PC-9 (cell line): ENCODE measurements around the gene FKBP6. TPM values are rescaled to one million over a fixed set of nuclear protein-coding genes. Genes with fewer than 3 reads are reported as not detected.

ENCODE experiments used
- BruUV-seq: library from RNA; stranded (reverse); fragments of 400-500 nt; replicated peaks from 2 replicates; lab custom pipeline; 2021; lab: Mats Ljungman, UMichigan
- CTCF ChIA-PET: fragments of 300-600 bp; sonication (Branson Sonifier 250); formaldehyde crosslinking; loops from one replicate; lab custom pipeline; 2022; ENCODE audit warnings: antibody characterized with exemption; lab: Charles Lee
- POLR2A ChIA-PET: fragments of 300-600 bp; sonication (Branson Sonifier 250); formaldehyde crosslinking; loops from one replicate; lab custom pipeline; 2022; ENCODE audit warnings: antibody characterized with exemption; ENCODE audit not compliant: unreplicated experiment; lab: Charles Lee
- DNase-seq, 2 experiments: peaks; one replicate each; pipeline versions ENCODE4 v3.0.0 to v3.0.0-alpha.2; 2015 to 2022; ENCODE audit warnings: mixed read lengths in 1 of 2
- H2AFZ ChIP-seq: fragments of 200-600 bp; sonication (generic); 2 replicates; pipeline ENCODE4 v1.8.1; 2017; ENCODE audit warnings: antibody characterized with exemption
- H3F3A ChIP-seq: fragments of 200-600 bp; sonication (generic); 2 replicates; pipeline ENCODE4 v1.8.1; 2017; ENCODE audit warnings: antibody characterized with exemption, mild to moderate bottlenecking, low read depth; ENCODE audit not compliant: insufficient read depth
- H3K27ac ChIP-seq: fragments of 200-600 bp; sonication (generic); 2 replicates; pipeline ENCODE4 v1.6.1; 2016; ENCODE audit warnings: mixed run types
- H3K27me3 ChIP-seq: fragments of 200-600 bp; sonication (generic); 2 replicates; pipeline ENCODE4 v1.6.1; 2016; ENCODE audit warnings: low read depth, mixed run types; ENCODE audit not compliant: insufficient read depth
- H3K36me3 ChIP-seq: fragments of 200-600 bp; sonication (generic); 2 replicates; pipeline ENCODE4 v1.6.1; 2016; ENCODE audit warnings: low read depth, mixed run types
- H3K4me1 ChIP-seq: fragments of 200-600 bp; sonication (generic); replicated peaks from 2 replicates; pipeline ENCODE4 v1.6.1; 2016; ENCODE audit warnings: mixed run types; ENCODE audit not compliant: insufficient read depth
- H3K4me2 ChIP-seq: fragments of 200-600 bp; sonication (generic); 2 replicates; pipeline ENCODE4 v1.6.1; 2017; ENCODE audit warnings: mixed run types
- H3K4me3 ChIP-seq: fragments of 200-600 bp; sonication (generic); 2 replicates; pipeline ENCODE4 v1.6.1; 2016; ENCODE audit warnings: mixed run types
- H3K79me2 ChIP-seq: fragments of 200-600 bp; sonication (generic); 2 replicates; pipeline ENCODE4 v1.6.1; 2017; ENCODE audit warnings: low read depth, mixed run types
- H3K9me2 ChIP-seq: fragments of 200-600 bp; sonication (generic); 2 replicates; pipeline ENCODE4 v1.8.1; 2017; ENCODE audit warnings: mild to moderate bottlenecking; ENCODE audit not compliant: insufficient read depth
- H3K9me3 ChIP-seq: fragments of 200-600 bp; sonication (generic); 2 replicates; pipeline ENCODE4 v1.8.1; 2016; ENCODE audit warnings: low read depth; ENCODE audit not compliant: insufficient read depth
- H4K20me1 ChIP-seq: fragments of 200-600 bp; sonication (generic); 2 replicates; pipeline ENCODE4 v1.8.1; 2017; ENCODE audit not compliant: insufficient read depth
- EZH2 ChIP-seq: fragments of 200-600 bp; sonication (generic); IDR thresholded peaks from 2 replicates; pipeline ENCODE4 v1.8.0; 2017; ENCODE audit warnings: antibody characterized with exemption, low read depth
- intact Hi-C: fragments of 100-400 bp; cut with micrococcal nuclease; formaldehyde crosslinking; loops from one replicate; pipeline ENCODE4 v1.10.0; 2022; ENCODE audit not compliant: unreplicated experiment
- total RNA-seq: library from RNA; stranded (reverse); gene quantifications from 2 replicates; pipeline ENCODE4 v1.2.3, GENCODE V29; 2021
- TF ChIP-seq, protein P1 (sequence below): fragments of 200-600 bp; sonication (generic); conservative IDR thresholded peaks from 2 replicates; pipeline ENCODE4 v1.6.1; 2017; ENCODE audit warnings: mixed run types, antibody characterized with exemption, mild to moderate bottlenecking, moderate library complexity

The FKBP6 gene
- total RNA-seq, 1 experiment from 2014 or later: not detected

DNA sequence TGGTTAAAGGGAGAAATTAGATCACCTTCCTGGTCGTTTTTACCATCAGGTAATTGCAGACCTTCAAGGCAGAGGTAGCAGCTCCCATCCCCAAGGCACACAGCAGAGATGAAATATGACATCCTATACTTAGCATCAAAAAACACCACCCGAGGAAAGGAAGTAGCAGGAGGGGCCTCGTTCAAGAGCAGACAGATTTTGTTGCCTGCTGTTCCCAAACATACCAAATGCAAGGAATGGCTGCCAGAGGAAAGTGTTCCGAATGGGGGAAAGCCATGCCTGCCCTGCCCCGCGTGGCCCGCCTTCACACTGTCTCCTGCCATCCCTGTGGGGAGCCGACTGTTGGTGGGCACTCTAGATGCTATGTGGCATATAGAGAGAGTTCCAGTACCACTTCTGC, 18.0 kb downstream of the FKBP6 start:
- ChIA-PET CTCF (no interaction called here), POLR2A (no interaction called here)
- Histone ChIP-seq H3K27me3 (no peaks in the 10 kb centered on the region), H3K4me3 (no peak overlapping the region), H3K4me2 (no peak overlapping the region), H3K9me2 (no peaks in the 10 kb centered on the region), H3K36me3 (no peaks in the 10 kb centered on the region), H4K20me1 (no peaks in the 10 kb centered on the region), H3K9me3 (no peaks in the 10 kb centered on the region), H3K79me2 (no peaks in the 10 kb centered on the region), H3F3A (no peaks in the 10 kb centered on the region), H3K4me1 (peaks cover 8% of the 10 kb centered on the region; the same call in 1 of the 2 replicates), H2AFZ (no peak overlapping the region), H3K27ac (no peak overlapping the region)
- TF ChIP-seq, protein P1, sequence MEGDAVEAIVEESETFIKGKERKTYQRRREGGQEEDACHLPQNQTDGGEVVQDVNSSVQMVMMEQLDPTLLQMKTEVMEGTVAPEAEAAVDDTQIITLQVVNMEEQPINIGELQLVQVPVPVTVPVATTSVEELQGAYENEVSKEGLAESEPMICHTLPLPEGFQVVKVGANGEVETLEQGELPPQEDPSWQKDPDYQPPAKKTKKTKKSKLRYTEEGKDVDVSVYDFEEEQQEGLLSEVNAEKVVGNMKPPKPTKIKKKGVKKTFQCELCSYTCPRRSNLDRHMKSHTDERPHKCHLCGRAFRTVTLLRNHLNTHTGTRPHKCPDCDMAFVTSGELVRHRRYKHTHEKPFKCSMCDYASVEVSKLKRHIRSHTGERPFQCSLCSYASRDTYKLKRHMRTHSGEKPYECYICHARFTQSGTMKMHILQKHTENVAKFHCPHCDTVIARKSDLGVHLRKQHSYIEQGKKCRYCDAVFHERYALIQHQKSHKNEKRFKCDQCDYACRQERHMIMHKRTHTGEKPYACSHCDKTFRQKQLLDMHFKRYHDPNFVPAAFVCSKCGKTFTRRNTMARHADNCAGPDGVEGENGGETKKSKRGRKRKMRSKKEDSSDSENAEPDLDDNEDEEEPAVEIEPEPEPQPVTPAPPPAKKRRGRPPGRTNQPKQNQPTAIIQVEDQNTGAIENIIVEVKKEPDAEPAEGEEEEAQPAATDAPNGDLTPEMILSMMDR: no peak
- TF ChIP-seq EZH2: no peak
- BruUV-seq: no TSS peak
- no peak for DNase-seq
- intact Hi-C loops: no loop called here

DNA sequence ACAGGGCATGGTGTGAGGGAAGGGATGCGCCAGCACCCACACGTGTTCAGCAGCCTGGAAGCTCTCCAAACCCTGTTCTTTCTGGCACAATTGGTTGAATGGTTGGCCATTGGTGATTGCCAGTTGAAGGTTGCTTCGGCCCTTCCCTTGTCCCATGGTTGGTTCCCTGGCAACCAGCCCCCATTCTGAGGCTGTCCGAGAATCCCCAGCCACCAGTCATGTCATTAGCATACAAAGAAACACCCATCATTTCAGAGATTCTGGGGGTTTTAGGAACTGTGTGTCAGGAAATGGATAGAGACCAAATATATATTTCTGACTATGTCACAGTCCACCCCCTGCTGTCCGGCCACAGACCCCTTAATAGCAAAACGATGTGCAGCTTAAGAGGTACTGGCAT, 21.8 kb downstream of the FKBP6 start:
- H3K27me3 ChIP-seq: no peaks in the 10 kb centered on the region
- no peak for DNase-seq
- H3F3A ChIP-seq: no peaks in the 10 kb centered on the region
- H3K4me1 ChIP-seq: no peaks in the 10 kb centered on the region
- H3K27ac ChIP-seq: no peak overlapping the region
- TF ChIP-seq, protein P1: no peak
- no peak for TF ChIP-seq EZH2
- intact Hi-C loops: no loop called here
- no peaks in the 10 kb centered on the region for H3K9me3 ChIP-seq
- H3K9me2 ChIP-seq: no peaks in the 10 kb centered on the region
- H4K20me1 ChIP-seq: no peaks in the 10 kb centered on the region
- no peak overlapping the region for H3K4me3 ChIP-seq
- no peak overlapping the region for H2AFZ ChIP-seq
- BruUV-seq: no TSS peak
- H3K36me3 ChIP-seq: no peaks in the 10 kb centered on the region
- ChIA-PET CTCF (no interaction called here), POLR2A (no interaction called here)
- H3K4me2 ChIP-seq: no peak overlapping the region
- no peaks in the 10 kb centered on the region for H3K79me2 ChIP-seq

DNA sequence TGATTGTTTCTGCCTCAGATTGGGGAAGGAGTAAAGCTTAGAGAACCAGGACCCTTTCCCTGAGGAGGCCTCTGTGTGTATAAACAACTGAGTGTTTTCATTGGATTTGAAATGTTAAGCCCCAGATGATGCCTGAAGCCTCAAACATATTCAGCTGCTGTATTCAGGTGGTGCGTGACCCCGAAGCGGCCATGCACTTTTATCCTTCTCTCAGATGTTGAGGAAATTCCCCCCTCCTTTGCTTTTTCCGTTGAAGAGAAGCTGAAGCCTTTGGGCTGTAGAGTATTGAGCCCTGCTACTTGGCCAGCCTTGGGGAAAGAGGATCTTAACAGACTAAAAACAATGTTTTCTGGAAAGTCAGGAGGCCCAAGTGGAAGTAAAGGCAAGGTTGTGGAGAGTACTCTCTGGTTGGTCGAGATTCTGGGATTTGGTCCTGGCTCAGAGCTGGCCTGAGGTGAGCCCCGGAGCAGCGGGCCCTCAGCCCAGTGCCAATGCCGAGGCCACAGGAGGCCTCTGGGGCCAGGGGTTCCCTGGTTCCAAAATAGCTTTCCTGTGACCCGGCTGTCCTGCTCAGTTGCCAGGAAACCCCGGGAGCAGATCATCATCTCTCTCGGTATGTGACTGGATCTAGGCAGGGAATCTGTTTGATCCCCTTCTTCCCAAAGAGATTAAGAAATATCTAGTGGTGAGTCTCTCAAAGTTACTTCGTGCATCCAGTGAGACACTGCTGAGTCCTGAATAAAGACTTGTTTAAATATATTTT, 22.5 kb downstream of the FKBP6 start:
- Histone ChIP-seq H3K36me3 (no peaks in the 10 kb centered on the region), H3K9me2 (no peaks in the 10 kb centered on the region), H3K9me3 (no peaks in the 10 kb centered on the region), H3K27ac (no peak overlapping the region), H3K4me2 (no peak overlapping the region), H3F3A (no peaks in the 10 kb centered on the region), H3K4me3 (no peak overlapping the region), H4K20me1 (no peaks in the 10 kb centered on the region), H3K27me3 (no peaks in the 10 kb centered on the region), H2AFZ (no peak overlapping the region), H3K4me1 (no peaks in the 10 kb centered on the region), H3K79me2 (no peaks in the 10 kb centered on the region)
- no TSS peak for BruUV-seq
- CTCF ChIA-PET: no interaction called here
- intact Hi-C loops: no loop called here
- no peak for DNase-seq
- POLR2A ChIA-PET: no interaction called here
- no peak for TF ChIP-seq EZH2
- TF ChIP-seq, protein P1: no peak
